Fibroblast of skin of right biceps (primary cell): Measurements from ENCODE around the gene TMC4.
"Not testable (repeated sequence)": the region's sequence is repeated elsewhere in the genome, so short reads cannot be mapped to it uniquely, and the experiment has no call there.

Experiments used
- DNase-seq: peaks from one replicate; pipeline ENCODE4 v3.0.0-alpha.2; 2013

TMC4 gene

GRCh38 chr19:54172471-54173358 is at the start of gene TMC4:
Gene TMC4, minus strand, starts transcription at chr19:54173160. Its CDS starts 43 bp downstream, at chr19:54173117.
- DNase-seq = peak; percentile 17

GRCh38 chr19:54221947-54222346 is 49.0 kb upstream of the TMC4 start:
- not testable (repeated sequence) for DNase-seq

GRCh38 chr19:54219702-54220101 is 46.7 kb upstream of the TMC4 start:
- DNase-seq = not testable (repeated sequence)

- no peak for DNase-seq
Observed at GRCh38 chr19:54218960-54219661, 46.2 kb upstream of the TMC4 start.

DNA sequence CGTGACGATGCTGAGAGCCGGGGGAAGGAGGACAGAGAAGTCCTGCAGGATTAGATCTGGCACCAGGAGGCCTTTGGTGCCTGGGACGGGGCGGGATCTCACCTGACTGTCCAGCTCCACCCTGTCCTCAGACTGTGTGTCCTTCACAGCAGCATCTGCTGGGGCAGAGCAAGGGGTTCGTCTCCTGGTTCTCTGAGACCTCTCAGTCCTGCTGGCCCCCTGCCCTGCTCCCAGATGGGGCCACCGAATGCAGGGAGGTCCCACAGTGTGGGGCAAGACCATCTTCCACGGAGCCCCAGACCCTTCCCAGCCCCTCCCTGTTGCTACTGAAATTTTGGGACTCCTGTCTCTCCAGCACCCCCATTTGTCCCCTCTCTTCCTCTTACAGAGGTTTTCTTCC is 45.3 kb upstream of the TMC4 start:
- DNase-seq = no peak

DNA sequence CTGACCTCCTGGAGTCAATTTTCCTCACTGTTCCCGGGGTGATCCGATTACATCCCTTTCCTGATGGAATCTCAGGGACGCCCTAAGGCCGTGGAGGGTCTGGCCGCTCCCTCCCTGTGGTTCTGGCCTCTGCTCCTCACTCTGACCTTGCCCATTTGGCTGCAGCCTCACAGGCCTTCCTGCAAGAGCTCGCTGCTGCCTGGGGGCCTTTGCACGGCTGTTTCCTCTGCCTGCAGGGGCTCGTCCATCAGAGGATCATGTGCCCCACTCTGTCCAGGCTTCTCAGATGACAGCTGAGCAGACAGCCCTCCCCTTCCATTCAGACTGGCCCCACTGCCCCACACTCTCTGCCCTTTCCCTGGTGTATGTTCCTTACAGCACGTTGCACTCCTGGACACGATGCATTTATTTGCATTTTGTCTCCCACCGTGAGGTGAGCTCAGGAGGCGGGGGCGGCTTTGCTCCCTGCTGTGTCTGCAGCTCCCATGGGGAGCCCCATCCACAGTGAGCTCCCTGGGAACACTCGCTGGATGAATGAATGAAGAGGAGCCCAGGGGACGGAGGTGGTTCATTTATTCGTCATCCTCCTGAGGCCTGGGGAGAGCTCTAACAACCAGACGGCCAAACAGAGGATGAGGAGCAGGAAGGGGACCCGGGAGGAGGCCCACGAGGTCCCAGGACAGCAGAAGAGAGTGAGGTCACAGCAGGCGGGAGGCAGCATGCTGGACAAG is 44.7 kb upstream of the TMC4 start:
- not testable (repeated sequence) for DNase-seq

- DNase-seq = no peak
Observed at GRCh38 chr19:54216869-54217268, 43.9 kb upstream of the TMC4 start.

- DNase-seq = not testable (repeated sequence)
Observed at GRCh38 chr19:54214734-54215133, 41.8 kb upstream of the TMC4 start.

- not testable (repeated sequence) for DNase-seq
Observed at GRCh38 chr19:54214217-54214616, 41.3 kb upstream of the TMC4 start.

- DNase-seq = no peak
Observed at GRCh38 chr19:54211235-54211634, 38.3 kb upstream of the TMC4 start.

- peak; percentile 97 for DNase-seq
Observed at GRCh38 chr19:54209811-54210494, 37.0 kb upstream of the TMC4 start.

- DNase-seq = peak; percentile 13
Observed at GRCh38 chr19:54209058-54209810, 36.3 kb upstream of the TMC4 start.

GRCh38 chr19:54208784-54209057 is 35.8 kb upstream of the TMC4 start:
- DNase-seq = peak; percentile 22

DNA sequence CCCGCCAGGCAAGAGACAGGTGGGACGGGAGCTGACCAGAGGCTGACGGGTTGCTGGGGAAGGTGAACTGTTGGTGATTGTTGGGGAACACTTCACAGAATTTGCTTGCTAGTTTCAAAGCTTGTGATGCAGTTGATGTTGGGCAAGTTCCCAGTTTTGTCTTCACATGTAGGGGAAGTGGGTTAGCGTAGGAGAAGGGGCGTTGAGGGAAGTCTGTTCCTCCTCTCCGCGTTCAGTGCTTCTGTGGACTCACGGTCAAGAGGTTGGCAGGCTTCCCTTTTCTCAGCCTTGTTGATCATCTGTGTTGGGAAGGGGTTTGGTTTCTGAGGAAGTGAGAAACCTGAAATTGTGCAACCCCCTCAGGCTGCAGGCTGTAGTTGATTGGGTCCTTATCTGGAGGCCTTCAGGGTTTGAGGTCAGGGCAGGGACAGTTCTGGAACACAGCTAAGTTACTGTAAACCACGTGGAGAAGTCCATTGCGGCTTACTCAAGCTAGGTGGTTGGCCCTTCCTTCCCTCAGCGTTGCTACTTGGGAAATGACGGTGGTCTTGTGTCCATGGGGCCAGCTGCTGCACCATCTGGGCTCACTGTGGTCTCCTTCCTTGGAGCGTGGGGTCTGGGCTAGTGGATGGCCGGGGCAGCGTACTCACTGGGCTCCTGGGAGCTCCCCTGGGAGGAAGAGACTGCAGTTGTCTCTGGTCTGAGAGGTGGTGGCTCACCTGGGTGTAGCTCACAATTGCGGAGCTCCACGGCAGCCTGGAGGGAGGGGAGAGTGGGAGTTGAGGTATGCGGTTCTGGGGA is 35.2 kb upstream of the TMC4 start:
- peak; percentile 44 for DNase-seq

GRCh38 chr19:54207676-54207982 is 34.7 kb upstream of the TMC4 start:
- DNase-seq = no peak

DNA sequence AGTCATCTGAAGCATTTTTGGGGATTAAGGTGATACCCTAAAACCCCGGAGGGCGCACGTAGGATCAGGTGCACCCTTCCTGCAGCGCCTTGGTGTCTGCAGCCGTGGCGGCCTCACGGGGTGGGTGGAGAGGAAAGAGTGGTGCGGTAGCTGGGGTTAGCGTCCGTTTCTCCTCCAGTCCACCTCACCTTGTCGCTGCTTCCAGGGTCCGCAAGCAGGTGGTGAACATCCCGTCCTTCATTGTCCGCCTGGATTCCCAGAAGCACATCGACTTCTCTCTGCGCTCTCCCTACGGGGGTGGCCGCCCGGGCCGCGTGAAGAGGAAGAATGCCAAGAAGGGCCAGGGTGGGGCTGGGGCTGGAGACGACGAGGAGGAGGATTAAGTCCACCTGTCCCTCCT is 34.2 kb upstream of the TMC4 start:
- DNase-seq = not testable (repeated sequence)

DNA sequence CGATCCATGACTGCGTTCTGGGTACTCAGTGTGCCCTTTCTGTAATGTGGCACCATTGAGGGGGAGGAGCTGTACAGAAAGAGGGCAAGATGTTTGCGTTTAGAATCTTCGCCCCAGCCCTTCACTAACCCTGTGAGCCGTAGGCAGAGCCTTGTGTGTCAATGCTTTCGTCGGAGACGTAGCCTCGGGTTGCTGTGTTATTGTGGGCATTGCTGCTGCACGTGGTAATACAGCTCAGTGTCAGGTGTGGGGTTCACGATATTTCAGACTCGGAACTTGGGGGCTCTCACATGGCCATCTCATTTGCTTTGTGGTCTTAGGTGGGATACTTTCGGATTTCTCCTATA is 33.8 kb upstream of the TMC4 start:
- DNase-seq = no peak

DNA sequence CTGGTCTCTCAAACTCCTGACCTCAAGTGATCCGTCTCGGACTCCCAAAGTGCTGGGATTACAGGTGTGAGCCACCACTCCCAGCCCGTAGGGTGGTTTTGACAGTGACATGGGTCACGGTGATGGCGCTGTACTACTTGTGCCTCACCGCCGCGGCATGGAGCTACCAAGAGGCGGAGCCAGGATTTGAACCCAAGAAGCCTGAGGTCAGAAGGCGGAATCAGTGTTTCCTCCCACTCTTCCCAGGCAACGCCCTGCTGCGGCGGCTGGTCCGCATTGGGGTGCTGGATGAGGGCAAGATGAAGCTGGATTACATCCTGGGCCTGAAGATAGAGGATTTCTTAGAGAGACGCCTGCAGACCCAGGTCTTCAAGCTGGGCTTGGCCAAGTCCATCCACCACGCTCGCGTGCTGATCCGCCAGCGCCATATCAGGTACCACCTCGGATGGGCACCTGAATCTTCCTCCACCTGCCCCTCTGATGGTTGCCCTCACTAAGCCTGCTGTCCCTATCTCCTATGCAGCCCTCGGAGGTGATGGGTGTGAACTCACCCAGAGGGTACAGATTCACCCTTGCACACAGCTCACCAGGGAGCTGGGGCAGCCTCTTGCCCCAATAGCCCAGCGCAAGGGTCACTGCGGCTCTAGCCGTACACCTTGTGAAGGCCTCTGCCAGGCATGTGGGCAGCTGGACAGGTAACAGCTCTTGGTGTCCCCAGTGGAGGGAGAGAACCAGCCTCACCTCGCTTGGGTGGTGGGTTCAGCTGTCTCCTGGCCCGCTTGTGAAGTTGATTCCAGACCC is 33.3 kb upstream of the TMC4 start:
- no peak for DNase-seq

DNA sequence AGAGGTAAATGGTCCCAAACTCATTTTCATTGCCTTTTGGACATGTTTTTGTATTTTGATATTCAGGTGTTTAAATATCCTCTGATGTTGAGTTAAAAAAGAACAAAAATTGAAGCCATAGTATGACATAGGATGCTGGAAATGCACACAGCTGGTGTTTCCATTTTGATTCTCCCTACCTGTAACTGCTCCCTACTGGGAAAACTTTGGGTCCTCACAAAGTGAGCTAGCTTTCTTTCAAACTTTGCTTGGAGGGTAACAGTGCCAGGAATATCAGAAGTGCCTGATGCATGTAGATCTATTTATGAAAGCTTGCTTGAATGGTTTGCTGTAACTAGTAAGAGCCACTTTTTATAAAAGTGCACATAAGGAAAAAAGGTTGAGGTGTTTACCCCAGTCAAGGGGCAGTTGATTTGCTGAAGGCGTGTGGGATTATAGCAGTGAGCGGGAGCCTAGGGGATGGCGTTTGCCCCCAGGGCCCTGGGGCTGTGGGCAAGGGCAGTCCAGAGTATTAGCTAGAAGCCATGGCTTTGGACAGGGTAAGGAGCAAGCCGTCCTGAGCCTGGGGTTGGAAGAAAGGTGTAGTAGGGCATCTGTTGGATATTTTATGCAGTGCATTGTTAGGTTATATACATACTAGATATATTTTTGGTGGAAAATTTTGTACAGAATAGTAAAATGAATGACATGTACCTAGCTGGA is 32.0 kb upstream of the TMC4 start:
- no peak for DNase-seq

DNA sequence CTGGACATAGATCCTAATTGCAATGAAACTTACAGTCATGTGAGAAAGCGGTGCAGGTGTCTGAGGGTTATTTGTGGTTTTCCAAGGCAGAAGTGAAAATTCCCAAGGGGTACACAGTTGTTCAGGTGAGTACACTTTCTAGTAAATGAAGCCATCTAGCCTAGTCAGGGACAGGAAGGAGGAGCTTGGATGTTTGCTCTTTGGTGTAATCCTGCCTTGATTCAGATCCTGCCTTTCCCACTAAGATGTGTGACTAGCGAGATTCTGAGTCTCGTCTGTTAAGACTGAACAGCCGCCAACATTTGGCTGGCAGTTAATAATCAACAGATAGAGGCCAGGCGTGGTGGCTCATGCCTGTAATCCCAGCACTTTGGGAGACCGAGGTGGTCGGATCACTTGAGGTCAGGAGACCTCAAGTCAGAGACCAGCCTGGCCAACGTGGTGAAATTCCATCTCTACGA is 30.2 kb upstream of the TMC4 start:
- DNase-seq = no peak
